ENCODE data around the gene SVIP.

The SVIP gene

GRCh38 chr11:22787551-22788162 is 41.9 kb downstream of the SVIP start:
- DNase-seq: peak in 1 of 2 donors; percentile 0

- DNase-seq: no peak
Measured at GRCh38 chr11:22787055-22787454, 42.5 kb downstream of the SVIP start.

DNA sequence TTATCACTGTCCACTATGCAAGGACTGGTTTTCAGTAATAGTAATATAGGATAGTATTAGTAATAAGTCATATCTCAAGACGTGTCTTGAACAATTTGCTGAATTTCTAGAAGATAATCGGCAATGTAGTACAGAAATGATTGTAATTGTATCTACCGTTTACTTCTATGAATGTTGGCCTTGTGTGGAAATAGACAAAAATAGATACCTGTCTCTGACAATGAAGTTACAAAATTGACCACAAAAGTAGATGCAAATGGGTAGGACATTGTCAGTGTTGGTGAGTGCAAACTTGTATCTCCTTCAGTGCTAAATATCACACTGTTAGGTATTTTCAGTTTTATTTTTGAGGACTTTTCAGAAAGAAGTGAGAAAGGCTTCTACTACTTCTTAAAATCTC is 43.1 kb downstream of the SVIP start:
- DNase-seq: no peak

GRCh38 chr11:22785251-22785650 is 44.4 kb downstream of the SVIP start:
- no peak for DNase-seq

GRCh38 chr11:22780952-22781593 is 48.5 kb downstream of the SVIP start:
- DNase-seq: no peak

DNA sequence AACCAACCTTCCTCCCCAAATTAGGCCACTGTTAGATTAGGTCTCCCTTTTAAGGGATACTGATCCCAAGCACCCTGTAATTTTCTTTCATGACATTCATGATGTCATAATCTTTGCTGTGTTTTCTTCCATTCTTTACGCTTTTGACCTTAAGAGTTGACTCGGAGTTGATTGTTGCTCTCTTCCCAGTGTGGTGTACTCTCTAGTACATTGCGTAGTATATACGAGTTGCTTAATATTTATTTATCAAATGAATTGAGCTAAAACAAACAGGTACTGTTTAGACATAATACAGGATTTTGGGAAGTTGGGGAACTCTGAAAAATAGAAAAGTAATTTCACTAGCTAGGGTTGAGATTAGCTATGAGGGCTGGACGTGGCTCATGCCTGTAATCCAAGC is 49.8 kb downstream of the SVIP start:
- no peak for DNase-seq

GRCh38 chr11:22778642-22779041 is 51.0 kb downstream of the SVIP start:
- no peak for DNase-seq

GRCh38 chr11:22775248-22775647 is 54.4 kb downstream of the SVIP start:
- no peak for DNase-seq

DNA sequence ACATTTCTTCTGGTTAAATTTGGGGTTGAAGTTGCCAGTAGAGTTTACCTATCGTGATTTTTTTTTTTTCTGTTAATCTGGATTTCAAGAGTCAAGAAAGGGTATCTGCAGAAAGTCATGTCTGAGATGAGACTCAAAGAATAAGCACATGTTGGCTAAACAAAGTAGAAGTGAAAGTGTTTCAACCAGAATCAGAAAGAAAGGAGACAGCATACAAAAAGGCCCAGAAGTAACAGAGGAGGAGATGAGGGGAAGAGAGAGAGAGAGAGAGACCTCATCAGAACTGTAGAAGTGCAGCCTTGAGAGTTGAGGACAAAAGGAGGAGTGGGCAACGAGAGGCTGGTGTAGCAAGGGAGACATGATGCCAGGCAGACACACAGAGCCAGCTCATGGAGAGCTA is 54.9 kb downstream of the SVIP start:
- DNase-seq: no peak

GRCh38 chr11:22769081-22769480 is 60.5 kb downstream of the SVIP start:
- no peak for DNase-seq

All from stimulated activated CD4-positive, alpha-beta T cell treated with anti-CD3 and anti-CD28 coated beads, Interleukin-2, amount 100 ng/mL, for 48 hours (primary cell).